Sigmoid colon (tissue), 7 donors: ENCODE data around the gene SLIT3. TPM values are rescaled to one million over a fixed set of nuclear protein-coding genes. Genes with fewer than 3 reads are reported as not detected.

Source experiments
- DNase-seq: peaks from one replicate; pipeline ENCODE4 v3.0.0-alpha.2; 2019
- H3K27ac ChIP-seq, 4 donors: fragments of 200-600 bp; sonication (generic); one replicate each; pipeline ENCODE4 v1.5.1; 2016 to 2019; ENCODE audit warnings: mild to moderate bottlenecking in 1 of 4
- H3K27me3 ChIP-seq, 3 donors: fragments of 200-600 bp; sonication (generic); one replicate each; pipeline ENCODE4 v1.5.1; 2019; ENCODE audit warnings: mild to moderate bottlenecking in 1 of 3
- H3K36me3 ChIP-seq, 4 donors: fragments of 200-600 bp; sonication (generic); one replicate each; pipeline ENCODE4 v1.5.1; 2016 to 2019
- H3K4me1 ChIP-seq, 4 donors: fragments of 200-600 bp; sonication (generic); one replicate each; pipeline ENCODE4 v1.5.1; 2017 to 2019
- H3K4me3 ChIP-seq, 4 donors: fragments of 200-600 bp; sonication (generic); one replicate each; pipeline ENCODE4 v1.5.1; 2017 to 2019; ENCODE audit warnings: mild to moderate bottlenecking in 2 of 4, moderate library complexity in 1 of 4
- H3K9me3 ChIP-seq, 4 donors: fragments of 200-600 bp in 3 of 4; sonication (generic) in 3 of 4; one replicate each; pipeline versions ENCODE4 v1.5.1 to v1.6.1; 2013 to 2019
- CTCF ChIP-seq, 4 experiments: fragments of 450-650 bp in 3 of 4; fragments of 200-600 bp in 1 of 4; IDR thresholded peaks; one replicate each; pipeline ENCODE4 v1.5.1; 2016 to 2019; ENCODE audit warnings: antibody characterized with exemption in 4 of 4, mild to moderate bottlenecking in 3 of 4, moderate library complexity in 2 of 4
- EP300 ChIP-seq, 4 donors: sonication (generic); formaldehyde crosslinking; IDR thresholded peaks; one replicate each; pipeline ENCODE4 v1.6.1; 2017; ENCODE audit warnings: antibody characterized with exemption in 4 of 4
- POLR2A ChIP-seq, 2 donors: fragments of 450-650 bp; IDR thresholded peaks; one replicate each; pipeline ENCODE4 v1.6.1; 2016; ENCODE audit warnings: antibody characterized with exemption in 2 of 2, mild to moderate bottlenecking in 2 of 2, moderate library complexity in 2 of 2
- POLR2AphosphoS5 ChIP-seq, 4 donors: sonication (generic); formaldehyde crosslinking; IDR thresholded peaks; one replicate each; pipeline ENCODE4 v1.6.1; 2017; ENCODE audit warnings: antibody characterized with exemption in 4 of 4
- WGBS, 2 donors: extraction: QIAGEN DNeasy Blood & Tissue Kit; methylation state at CpG; one replicate each; pipeline ENCODE4 v1.1.7; 2013; 5-methylcytosine and 5-hydroxymethylcytosine counted together
- intact Hi-C: fragments of 100-400 bp; cut with DNase I; formaldehyde crosslinking; loops from one replicate; pipeline ENCODE4 v1.15.1; 2023
- polyA plus RNA-seq, 3 donors: library from polyadenylated mRNA; stranded (reverse); fragments of 200-250 nt; gene quantifications; one replicate each; pipeline ENCODE4 v1.2.3, GENCODE V29; 2013
- total RNA-seq, 4 donors: library from RNA; depleted of rRNA; stranded (reverse); fragments of >200 nt; gene quantifications; one replicate each; pipeline ENCODE4 v1.1.0, GENCODE V29; 2016
- donor health status: healthy with polysubstance abuse.
- donor health status: Bipolar disorder and iron deficiency.
- donor health status: healthy.

SLIT3 gene
- total and polyA plus RNA-seq, 7 donors = 0.23 to 46.3 (median 30.0) TPM

- Histone ChIP-seq H3K27ac (peak overlapping the region in 2 of 4 donors; percentile 38 to 55), H3K27me3 (no peaks in the 10 kb centered on the region), H3K9me3 (no peaks in the 10 kb centered on the region), H3K36me3 (no peaks in the 10 kb centered on the region), H3K4me3 (no peak overlapping the region), H3K4me1 (peaks cover 0 to 8% (median 0%) of the 10 kb centered on the region in 4 donors)
- intact Hi-C loops = no loop called here
- TF ChIP-seq POLR2A (IDR thresholded peaks at IDR 0.05) (no peak), CTCF (IDR thresholded peaks at IDR 0.05) (no peak), EP300 (IDR thresholded peaks at IDR 0.05) (peak in 1 of 4 donors; percentile 13), POLR2AphosphoS5 (IDR thresholded peaks at IDR 0.05) (peak in 1 of 4 donors; percentile 26)
- WGBS, 2 donors = 20 to 65% methylated on average over 5 of the region's 5 CpGs
- DNase-seq = peak; percentile 82
Measured at GRCh38 chr5:168916266-168916665, 384.7 kb downstream of the SLIT3 start.

- no peak for DNase-seq
- TF ChIP-seq CTCF (IDR thresholded peaks at IDR 0.05) (no peak), EP300 (IDR thresholded peaks at IDR 0.05) (no peak), POLR2AphosphoS5 (IDR thresholded peaks at IDR 0.05) (no peak), POLR2A (IDR thresholded peaks at IDR 0.05) (no peak)
- 60 to 67% methylated on average over 5 of the region's 5 CpGs for WGBS, 2 donors
- Histone ChIP-seq H3K9me3 (no peaks in the 10 kb centered on the region), H3K4me1 (peaks cover 0 to 8% (median 0%) of the 10 kb centered on the region in 4 donors), H3K4me3 (no peak overlapping the region), H3K27me3 (no peaks in the 10 kb centered on the region), H3K36me3 (no peaks in the 10 kb centered on the region), H3K27ac (no peak overlapping the region)
- intact Hi-C loops = no loop called here
Measured at GRCh38 chr5:168914491-168914890, 386.4 kb downstream of the SLIT3 start.

- Histone ChIP-seq H3K27ac (no peak overlapping the region), H3K4me1 (no peaks in the 10 kb centered on the region), H3K27me3 (no peaks in the 10 kb centered on the region), H3K9me3 (no peaks in the 10 kb centered on the region), H3K4me3 (no peak overlapping the region), H3K36me3 (no peaks in the 10 kb centered on the region)
- 75 to 80% methylated on average over 6 of the region's 6 CpGs for WGBS, 2 donors
- no peak for DNase-seq
- TF ChIP-seq POLR2AphosphoS5 (IDR thresholded peaks at IDR 0.05) (no peak), CTCF (IDR thresholded peaks at IDR 0.05) (no peak), EP300 (IDR thresholded peaks at IDR 0.05) (no peak), POLR2A (IDR thresholded peaks at IDR 0.05) (no peak)
- intact Hi-C loops = no loop called here
Measured at GRCh38 chr5:168910874-168911273, 390.1 kb downstream of the SLIT3 start.

GRCh38 chr5:168908207-168908606, 392.7 kb downstream of the SLIT3 start:
- Histone ChIP-seq H3K27me3 (no peaks in the 10 kb centered on the region), H3K9me3 (no peaks in the 10 kb centered on the region), H3K4me3 (no peak overlapping the region), H3K4me1 (no peaks in the 10 kb centered on the region), H3K36me3 (no peaks in the 10 kb centered on the region), H3K27ac (no peak overlapping the region)
- no peak for TF ChIP-seq CTCF (IDR thresholded peaks at IDR 0.05)
- TF ChIP-seq POLR2AphosphoS5 (IDR thresholded peaks at IDR 0.05) = no peak
- TF ChIP-seq EP300 (IDR thresholded peaks at IDR 0.05) = no peak
- no peak for TF ChIP-seq POLR2A (IDR thresholded peaks at IDR 0.05)
- DNase-seq = no peak
- 68 to 73% methylated on average over 9 of the region's 9 CpGs for WGBS, 2 donors
- intact Hi-C loops = no loop called here

DNA sequence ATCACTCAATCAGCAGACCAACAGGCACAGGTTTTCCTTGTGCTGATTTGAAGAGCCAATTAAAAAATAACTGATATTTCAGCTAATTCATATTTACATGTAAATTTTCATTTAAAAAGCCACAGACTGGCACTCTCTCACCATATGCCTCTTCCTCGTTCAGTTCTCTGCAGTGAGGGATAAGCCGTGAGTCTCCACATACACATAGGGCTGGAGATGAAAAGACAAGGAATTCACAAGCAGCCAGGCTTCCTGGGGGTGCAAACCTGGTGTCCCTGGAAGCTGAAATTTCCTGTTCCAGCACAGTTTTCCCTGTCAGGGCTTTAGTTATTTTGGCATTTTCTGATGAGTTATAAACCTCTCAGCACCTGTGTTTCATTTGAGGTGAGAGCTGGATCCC, 397.9 kb downstream of the SLIT3 start:
- H3K36me3 ChIP-seq = no peaks in the 10 kb centered on the region
- TF ChIP-seq POLR2AphosphoS5 (IDR thresholded peaks at IDR 0.05) (no peak), EP300 (IDR thresholded peaks at IDR 0.05) (no peak), CTCF (IDR thresholded peaks at IDR 0.05) (no peak), POLR2A (IDR thresholded peaks at IDR 0.05) (no peak)
- 80 to 86% methylated on average over 2 of the region's 2 CpGs for WGBS, 2 donors
- no peaks in the 10 kb centered on the region for H3K27me3 ChIP-seq
- H3K4me3 ChIP-seq = no peak overlapping the region
- no peaks in the 10 kb centered on the region for H3K4me1 ChIP-seq
- intact Hi-C loops = no loop called here
- H3K9me3 ChIP-seq = no peaks in the 10 kb centered on the region
- no peak for DNase-seq
- H3K27ac ChIP-seq = no peak overlapping the region
